Liver (tissue), 9 donors: ENCODE data around the gene AVEN. TPM values are rescaled to one million over a fixed set of nuclear protein-coding genes. Genes with fewer than 3 reads are reported as not detected.

Experiments
- DNase-seq: peaks from one replicate; pipeline ENCODE4 v3.0.0-alpha.2; 2017; ENCODE audit warnings: low spot score
- H3K27ac ChIP-seq, 2 donors: one replicate each; pipeline ENCODE4 v1.7.0; 2013; ENCODE audit warnings: inconsistent platforms in 2 of 2, low read length in 2 of 2, control low read depth in 1 of 2, low read depth in 1 of 2, mild to moderate bottlenecking in 1 of 2
- H3K27me3 ChIP-seq, 4 donors: one replicate each; pipeline versions ENCODE4 v1.6.1 to v1.7.0; 2013; ENCODE audit warnings: low read length in 3 of 4, inconsistent platforms in 1 of 4, mild to moderate bottlenecking in 1 of 4, moderate library complexity in 1 of 4; ENCODE audit not compliant: control insufficient read depth in 4 of 4, insufficient read depth in 4 of 4
- H3K36me3 ChIP-seq, 4 donors: one replicate each; pipeline versions ENCODE4 v1.6.1 to v1.7.0; 2013; ENCODE audit warnings: low read length in 3 of 4, mild to moderate bottlenecking in 3 of 4, low read depth in 1 of 4, moderate library complexity in 1 of 4; ENCODE audit not compliant: control insufficient read depth in 4 of 4, insufficient read depth in 3 of 4
- H3K4me1 ChIP-seq, 4 donors: one replicate each; pipeline versions ENCODE4 v1.6.1 to v1.7.0; 2013; ENCODE audit warnings: low read length in 3 of 4, mild to moderate bottlenecking in 3 of 4, moderate library complexity in 1 of 4; ENCODE audit not compliant: control insufficient read depth in 4 of 4, insufficient read depth in 4 of 4
- H3K4me3 ChIP-seq, 3 donors: one replicate each; pipeline versions ENCODE4 v1.6.1 to v1.7.0; 2013; ENCODE audit warnings: low read length in 3 of 3, control low read depth in 1 of 3, low read depth in 1 of 3, mild to moderate bottlenecking in 1 of 3
- H3K9ac ChIP-seq, 2 donors: one replicate each; pipeline ENCODE4 v1.7.0; 2013; ENCODE audit warnings: low read length in 2 of 2, mild to moderate bottlenecking in 2 of 2, moderate library complexity in 2 of 2, control low read depth in 1 of 2, low read depth in 1 of 2
- H3K9me3 ChIP-seq, 4 donors: one replicate each; pipeline versions ENCODE4 v1.6.1 to v1.7.0; 2013; ENCODE audit warnings: low read length in 3 of 4; ENCODE audit not compliant: control insufficient read depth in 4 of 4
- ATF3 ChIP-seq: IDR thresholded peaks from 2 replicates; pipeline ENCODE4 v1.6.1; 2016; ENCODE audit warnings: antibody characterized with exemption
- CTCF ChIP-seq: fragments of 150-350 bp; IDR thresholded peaks from 2 replicates; pipeline ENCODE4 v1.5.1; 2017; ENCODE audit warnings: improper control_type of control experiment, low read depth, low read length; ENCODE audit not compliant: missing input control
- GABPA ChIP-seq, 2 donors: IDR thresholded peaks in 1 of 2; conservative IDR thresholded peaks in 1 of 2; 2 replicates each; pipeline ENCODE4 v1.6.1; 2016; ENCODE audit warnings: antibody characterized with exemption in 2 of 2, mild to moderate bottlenecking in 1 of 2, moderate library complexity in 1 of 2
- HNF4A ChIP-seq, 2 donors: conservative IDR thresholded peaks; 2 replicates each; pipeline ENCODE4 v1.6.1; 2016; ENCODE audit warnings: antibody characterized with exemption in 2 of 2, mild to moderate bottlenecking in 2 of 2
- HNF4G ChIP-seq: IDR thresholded peaks from 2 replicates; pipeline ENCODE4 v1.6.1; 2016; ENCODE audit warnings: antibody characterized with exemption
- JUND ChIP-seq, 2 donors: IDR thresholded peaks; 2 replicates each; pipeline ENCODE4 v1.6.1; 2016; ENCODE audit warnings: antibody characterized with exemption in 2 of 2
- MAX ChIP-seq: IDR thresholded peaks from 2 replicates; pipeline ENCODE4 v1.6.1; 2016; ENCODE audit warnings: antibody characterized with exemption
- NR2F2 ChIP-seq: IDR thresholded peaks from 2 replicates; pipeline ENCODE4 v1.6.1; 2016; ENCODE audit warnings: antibody characterized with exemption
- RAD21 ChIP-seq, 2 donors: IDR thresholded peaks; 2 replicates each; pipeline ENCODE4 v1.6.1; 2016; ENCODE audit warnings: antibody characterized with exemption in 2 of 2, mild to moderate bottlenecking in 2 of 2
- REST ChIP-seq: IDR thresholded peaks from 2 replicates; pipeline ENCODE4 v1.6.1; 2016; ENCODE audit warnings: antibody characterized with exemption, mild to moderate bottlenecking
- TAF1 ChIP-seq: conservative IDR thresholded peaks from 2 replicates; pipeline ENCODE4 v1.6.1; 2016; ENCODE audit warnings: antibody characterized with exemption, mild to moderate bottlenecking
- YY1 ChIP-seq: IDR thresholded peaks from 2 replicates; pipeline ENCODE4 v1.6.1; 2016; ENCODE audit warnings: antibody characterized with exemption, mild to moderate bottlenecking
- WGBS: extraction: QIAGEN DNeasy Blood & Tissue Kit; methylation state at CpG from one replicate; pipeline ENCODE4 v1.1.7; 2013; 5-methylcytosine and 5-hydroxymethylcytosine counted together
- polyA plus RNA-seq, 2 donors: library from polyadenylated mRNA; stranded (reverse) in 1 of 2; unstranded in 1 of 2; fragments of 200-250 nt in 1 of 2; fragments of >200 nt in 1 of 2; fragmentation: Nextera tagmentation in 1 of 2; extraction: Ambion mirVana in 1 of 2; gene quantifications; one replicate each; pipeline versions ENCODE4 v1.2.1 to v1.2.3, GENCODE V29; 2013 to 2015
- total RNA-seq, 2 donors: library from RNA; depleted of rRNA; stranded (reverse); fragments of >200 nt; gene quantifications; one replicate each; pipeline ENCODE4 v1.2.3, GENCODE V29; 2014
- donor health status: healthy.
- donor health status: healthy.
- donor health status: healthy.
- donor health status: healthy.
- donor health status: healthy.

AVEN gene
- total and polyA plus RNA-seq, 4 donors, result 5.3 to 12.4 (median 7.0) TPM

- 89% methylated on average over 1 of the region's 1 CpG for WGBS
- DNase-seq, result no peak
These were observed 178.9 kb downstream of the AVEN start for GRCh38 chr15:33859992-33860545.

More at GRCh38 chr15:33859992-33860545, 178.9 kb downstream of the AVEN start:
- H3K27me3 ChIP-seq, result no peaks in the 10 kb centered on the region
- TF ChIP-seq MAX (no peak), CTCF (no peak), GABPA (IDR thresholded peaks at IDR 0.05 in 1 of 2, conservative IDR thresholded peaks at IDR 0.05 in 1 of 2) (no peak), ATF3 (no peak), REST (no peak), JUND (IDR thresholded peaks at IDR 0.05) (no peak), TAF1 (no peak), YY1 (no peak), RAD21 (IDR thresholded peaks at IDR 0.05) (no peak), NR2F2 (no peak), HNF4A (conservative IDR thresholded peaks at IDR 0.05) (no peak), HNF4G (no peak)
- no peak overlapping the region for H3K27ac ChIP-seq
- H3K4me1 ChIP-seq, result no peaks in the 10 kb centered on the region
- peaks cover 5 to 11% (median 7%) of the 10 kb centered on the region in 4 donors for H3K36me3 ChIP-seq
- no peak overlapping the region for H3K4me3 ChIP-seq
- no peak overlapping the region for H3K9ac ChIP-seq
- no peaks in the 10 kb centered on the region for H3K9me3 ChIP-seq
